HCT116 (cell line): Measurements from ENCODE around the gene ARHGEF38.

Source experiments
- FOSL1 ChIP-seq: IDR thresholded peaks from 2 replicates; pipeline ENCODE4 v1.6.1; 2012; ENCODE audit warnings: low read depth
- POLR2A ChIP-seq: IDR thresholded peaks from 2 replicates; pipeline ENCODE4 v1.7.0; 2011; ENCODE audit warnings: borderline replicate concordance; ENCODE audit not compliant: insufficient read depth, insufficient read length; ENCODE audit errors: extremely low read depth
- TF ChIP-seq, protein P1 (sequence below), 3 experiments: fragments of 200-600 bp in 1 of 3; sonication (generic) in 1 of 3; IDR thresholded peaks in 2 of 3; conservative IDR thresholded peaks in 1 of 3; 2 replicates each; pipeline ENCODE4 v1.5.1; 2012 to 2017; ENCODE audit warnings: low read depth in 2 of 3, low read length in 2 of 3, antibody characterized with exemption in 1 of 3, borderline replicate concordance in 1 of 3, control low read depth in 1 of 3, mild to moderate bottlenecking in 1 of 3, mixed read lengths in 1 of 3, mixed run types in 1 of 3, moderate library complexity in 1 of 3; ENCODE audit not compliant: insufficient read depth in 1 of 3

- TF ChIP-seq, protein P1, sequence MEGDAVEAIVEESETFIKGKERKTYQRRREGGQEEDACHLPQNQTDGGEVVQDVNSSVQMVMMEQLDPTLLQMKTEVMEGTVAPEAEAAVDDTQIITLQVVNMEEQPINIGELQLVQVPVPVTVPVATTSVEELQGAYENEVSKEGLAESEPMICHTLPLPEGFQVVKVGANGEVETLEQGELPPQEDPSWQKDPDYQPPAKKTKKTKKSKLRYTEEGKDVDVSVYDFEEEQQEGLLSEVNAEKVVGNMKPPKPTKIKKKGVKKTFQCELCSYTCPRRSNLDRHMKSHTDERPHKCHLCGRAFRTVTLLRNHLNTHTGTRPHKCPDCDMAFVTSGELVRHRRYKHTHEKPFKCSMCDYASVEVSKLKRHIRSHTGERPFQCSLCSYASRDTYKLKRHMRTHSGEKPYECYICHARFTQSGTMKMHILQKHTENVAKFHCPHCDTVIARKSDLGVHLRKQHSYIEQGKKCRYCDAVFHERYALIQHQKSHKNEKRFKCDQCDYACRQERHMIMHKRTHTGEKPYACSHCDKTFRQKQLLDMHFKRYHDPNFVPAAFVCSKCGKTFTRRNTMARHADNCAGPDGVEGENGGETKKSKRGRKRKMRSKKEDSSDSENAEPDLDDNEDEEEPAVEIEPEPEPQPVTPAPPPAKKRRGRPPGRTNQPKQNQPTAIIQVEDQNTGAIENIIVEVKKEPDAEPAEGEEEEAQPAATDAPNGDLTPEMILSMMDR (IDR thresholded peaks at IDR 0.05 in 2 of 3, conservative IDR thresholded peaks at IDR 0.05 in 1 of 3; ENCODE audit: borderline replicate concordance in 1 of 3, insufficient read depth in 1 of 3, low read depth in 2 of 3, low read length in 2 of 3) = no peak
- no peak for TF ChIP-seq POLR2A
- TF ChIP-seq FOSL1 = no peak
Measured at GRCh38 chr4:105509291-105509690, 43.1 kb upstream of the ARHGEF38 start.
